Ovary (tissue), 9 donors: Measurements from ENCODE around the gene ACO2. TPM values are rescaled to one million over a fixed set of nuclear protein-coding genes. Genes with fewer than 3 reads are reported as not detected.

Source experiments
- DNase-seq, 5 donors: peaks; one replicate each; pipeline ENCODE4 v3.0.0-alpha.2; 2019 to 2020
- H3K27ac ChIP-seq, 2 donors: fragments of 200-600 bp; one replicate each; pipeline versions ENCODE4 v1.5.1 to v1.8.0; 2019 to 2022
- H3K27me3 ChIP-seq: fragments of 200-600 bp; one replicate; pipeline ENCODE4 v1.8.0; 2022
- H3K36me3 ChIP-seq: fragments of 200-600 bp; sonication (generic); one replicate; pipeline ENCODE4 v1.5.1; 2019
- H3K4me1 ChIP-seq: one replicate; pipeline ENCODE4 v1.8.1; 2013; ENCODE audit warnings: mild to moderate bottlenecking, moderate library complexity; ENCODE audit not compliant: insufficient read depth
- H3K4me3 ChIP-seq: fragments of 200-600 bp; sonication (generic); one replicate; pipeline ENCODE4 v1.5.1; 2017
- H3K9me3 ChIP-seq, 2 donors: fragments of 200-600 bp in 1 of 2; sonication (generic) in 1 of 2; one replicate each; pipeline versions ENCODE4 v1.5.1 to v1.8.1; 2013 to 2019; ENCODE audit warnings: mild to moderate bottlenecking in 1 of 2, moderate library complexity in 1 of 2
- CTCF ChIP-seq, 3 donors: fragments of 450-650 bp in 2 of 3; fragments of 200-600 bp in 1 of 3; IDR thresholded peaks; one replicate each; pipeline versions ENCODE4 v1.5.1 to v1.8.0; 2016 to 2022; ENCODE audit warnings: antibody characterized with exemption in 3 of 3, mild to moderate bottlenecking in 1 of 3
- EP300 ChIP-seq: sonication (generic); formaldehyde crosslinking; IDR thresholded peaks from one replicate; pipeline ENCODE4 v1.6.1; 2017; ENCODE audit warnings: antibody characterized with exemption
- POLR2A ChIP-seq: fragments of 450-650 bp; IDR thresholded peaks from one replicate; pipeline ENCODE4 v1.6.1; 2017; ENCODE audit warnings: antibody characterized with exemption, mild to moderate bottlenecking, moderate library complexity
- WGBS, 3 donors: extraction: QIAGEN DNeasy Blood & Tissue Kit in 1 of 3; methylation state at CpG; one replicate each; pipeline versions ENCODE4 v1.1.5 to v1.1.7; 2013 to 2017; 5-methylcytosine and 5-hydroxymethylcytosine counted together
- intact Hi-C, 4 donors: fragments of 100-400 bp; cut with DNase I; formaldehyde crosslinking; loops; one replicate each; pipeline versions ENCODE4 v1.11.0 to v1.15.1; 2022 to 2023
- polyA plus RNA-seq, 2 donors: library from polyadenylated mRNA; stranded (reverse); fragments of 200-250 nt in 1 of 2; fragments of 350-450 nt in 1 of 2; fragmentation: Illumina TruSeq in 1 of 2; extraction: RNeasy Lipid Tissue Mini Kit (QIAGEN cat#74804) in 1 of 2; gene quantifications; one replicate each; pipeline ENCODE4 v1.2.3, GENCODE V29; 2013 to 2014
- total RNA-seq, 7 donors: library from RNA; depleted of rRNA in 2 of 7; stranded (reverse); fragments of >200 nt in 2 of 7; fragmentation: NEBNext Ultra II Directional in 3 of 7; extraction: Animal tissue kit (Norgen Biotek cat#: 25700) in 3 of 7; gene quantifications; one replicate each; pipeline versions ENCODE4 v1.1.0 to v1.2.4, GENCODE V29; 2016 to 2023
- donor health status: DM: no; HTN: no; CAD: no; lungs with moderate emphysema.
- donor health status: DM: no; HTN: no; CAD: no.
- donor health status: Bipolar disorder and iron deficiency.
- donor health status: DM: yes; HTN: yes; CAD: no.
- donor health status: DM: no; HTN: no; CAD: no.
- donor health status: DM: yes; HTN: yes; CAD: no.

The ACO2 gene
- total and polyA plus RNA-seq, 9 donors: 20.6 to 99.1 (median 50.7) TPM

GRCh38 chr22:41534219-41534618 is 65.3 kb downstream of the ACO2 start:
- TF ChIP-seq CTCF (IDR thresholded peaks at IDR 0.05) (no peak), EP300 (no peak), POLR2A (no peak)
- Histone ChIP-seq H3K27me3 (no peaks in the 10 kb centered on the region), H3K4me1 (peaks cover 2% of the 10 kb centered on the region), H3K27ac (no peak overlapping the region), H3K4me3 (no peak overlapping the region), H3K9me3 (no peaks in the 10 kb centered on the region), H3K36me3 (no peaks in the 10 kb centered on the region)
- intact Hi-C loops: no loop called here
- DNase-seq: no peak
- 85 to 92% (median 87%) methylated on average over 8 of the region's 8 CpGs for WGBS, 3 donors

GRCh38 chr22:41535244-41535643 is 66.3 kb downstream of the ACO2 start:
- DNase-seq: no peak
- no peak overlapping the region for H3K27ac ChIP-seq
- H3K36me3 ChIP-seq: no peaks in the 10 kb centered on the region
- no peak for TF ChIP-seq POLR2A
- TF ChIP-seq CTCF (IDR thresholded peaks at IDR 0.05): no peak
- TF ChIP-seq EP300: no peak
- intact Hi-C loops: no loop called here
- no peaks in the 10 kb centered on the region for H3K9me3 ChIP-seq
- H3K4me1 ChIP-seq: peaks cover 2% of the 10 kb centered on the region
- no peaks in the 10 kb centered on the region for H3K27me3 ChIP-seq
- H3K4me3 ChIP-seq: no peak overlapping the region
- WGBS, 3 donors: 87 to 94% (median 88%) methylated on average over 5 of the region's 5 CpGs

DNA sequence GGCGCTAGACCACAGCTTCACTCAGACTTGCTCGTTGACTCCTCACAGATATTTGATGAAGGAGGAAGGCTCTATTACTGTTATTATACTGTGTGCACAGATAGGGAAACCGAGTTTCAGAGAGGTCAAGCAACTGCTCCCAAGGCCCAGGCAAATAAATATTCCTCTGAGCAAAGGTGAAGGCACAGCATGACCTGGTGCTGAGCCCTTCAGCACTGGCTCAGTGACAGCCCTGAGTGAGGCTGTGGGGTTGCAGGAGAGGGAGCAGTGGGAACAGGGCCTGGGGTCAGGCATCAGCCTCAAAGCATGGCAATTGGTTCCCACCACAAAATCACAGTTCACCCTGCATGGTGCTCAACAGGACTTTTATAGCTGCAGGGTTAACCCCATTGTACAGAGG is 68.3 kb downstream of the ACO2 start:
- 76 to 83% (median 79%) methylated on average over 3 of the region's 3 CpGs for WGBS, 3 donors
- Histone ChIP-seq H3K4me1 (peaks cover 4% of the 10 kb centered on the region), H3K27me3 (no peaks in the 10 kb centered on the region), H3K36me3 (no peaks in the 10 kb centered on the region), H3K9me3 (no peaks in the 10 kb centered on the region), H3K4me3 (no peak overlapping the region), H3K27ac (no peak overlapping the region)
- no peak for DNase-seq
- no peak for TF ChIP-seq CTCF (IDR thresholded peaks at IDR 0.05)
- TF ChIP-seq EP300: no peak
- TF ChIP-seq POLR2A: no peak
- intact Hi-C loops: no loop called here

DNA sequence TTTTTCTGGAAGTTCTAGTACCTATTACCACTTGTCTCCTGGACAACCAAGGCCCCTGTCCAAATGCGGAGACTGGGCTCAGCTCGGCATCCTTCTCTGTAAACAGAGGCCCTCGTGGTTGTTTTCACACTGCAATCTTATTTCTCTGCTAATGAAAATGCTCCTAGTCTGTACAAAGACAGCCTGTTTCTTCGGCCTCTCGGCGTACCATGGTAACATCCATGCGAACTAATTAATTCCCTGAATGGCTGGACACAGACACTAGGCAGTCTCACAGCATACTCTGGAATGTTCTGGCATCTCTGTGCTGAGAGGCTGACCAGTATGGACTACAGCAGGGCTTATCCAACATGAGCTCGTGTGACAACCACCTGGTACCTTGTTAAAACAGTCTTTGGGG is 69.7 kb downstream of the ACO2 start:
- H3K36me3 ChIP-seq: no peaks in the 10 kb centered on the region
- TF ChIP-seq CTCF (IDR thresholded peaks at IDR 0.05) (no peak), POLR2A (no peak), EP300 (no peak)
- intact Hi-C loops: no loop called here
- H3K9me3 ChIP-seq: no peaks in the 10 kb centered on the region
- 69 to 82% (median 74%) methylated on average over 8 of the region's 8 CpGs for WGBS, 3 donors
- no peaks in the 10 kb centered on the region for H3K27me3 ChIP-seq
- H3K4me1 ChIP-seq: peaks cover 5% of the 10 kb centered on the region
- H3K27ac ChIP-seq: no peak overlapping the region
- no peak for DNase-seq
- H3K4me3 ChIP-seq: no peak overlapping the region
